ENCODE measurements around the gene SIGMAR1.
A peak's percentile ranks its signal among the peaks of the same experiment; 100 is the strongest.
"Not testable (repeated sequence)": the region's sequence is repeated elsewhere in the genome, so short reads cannot be mapped to it uniquely, and the experiment has no call there.

The SIGMAR1 gene

DNA sequence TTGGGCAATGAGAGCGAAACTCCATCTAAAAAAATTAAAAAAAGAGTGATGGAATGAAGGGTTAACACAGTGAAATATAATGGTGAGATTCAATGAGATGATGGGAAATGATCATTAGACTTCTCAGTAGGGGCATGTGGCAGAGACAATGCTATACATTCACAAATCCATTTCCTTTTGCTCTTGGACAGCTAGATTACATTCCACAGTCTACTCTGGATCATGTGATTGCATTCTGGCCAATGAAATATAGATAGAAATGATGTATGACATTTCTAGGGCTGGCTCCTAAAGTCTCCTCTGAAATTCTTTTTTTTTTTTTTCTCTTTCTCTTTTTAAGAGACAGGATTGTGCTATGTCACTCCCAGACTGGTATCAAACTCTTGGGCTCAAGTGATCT lies 5.1 kb upstream of the SIGMAR1 start:
- TF ChIP-seq, protein P1, sequence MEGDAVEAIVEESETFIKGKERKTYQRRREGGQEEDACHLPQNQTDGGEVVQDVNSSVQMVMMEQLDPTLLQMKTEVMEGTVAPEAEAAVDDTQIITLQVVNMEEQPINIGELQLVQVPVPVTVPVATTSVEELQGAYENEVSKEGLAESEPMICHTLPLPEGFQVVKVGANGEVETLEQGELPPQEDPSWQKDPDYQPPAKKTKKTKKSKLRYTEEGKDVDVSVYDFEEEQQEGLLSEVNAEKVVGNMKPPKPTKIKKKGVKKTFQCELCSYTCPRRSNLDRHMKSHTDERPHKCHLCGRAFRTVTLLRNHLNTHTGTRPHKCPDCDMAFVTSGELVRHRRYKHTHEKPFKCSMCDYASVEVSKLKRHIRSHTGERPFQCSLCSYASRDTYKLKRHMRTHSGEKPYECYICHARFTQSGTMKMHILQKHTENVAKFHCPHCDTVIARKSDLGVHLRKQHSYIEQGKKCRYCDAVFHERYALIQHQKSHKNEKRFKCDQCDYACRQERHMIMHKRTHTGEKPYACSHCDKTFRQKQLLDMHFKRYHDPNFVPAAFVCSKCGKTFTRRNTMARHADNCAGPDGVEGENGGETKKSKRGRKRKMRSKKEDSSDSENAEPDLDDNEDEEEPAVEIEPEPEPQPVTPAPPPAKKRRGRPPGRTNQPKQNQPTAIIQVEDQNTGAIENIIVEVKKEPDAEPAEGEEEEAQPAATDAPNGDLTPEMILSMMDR (IDR thresholded peaks at IDR 0.05; ENCODE audit: low read length), result no peak
- TF ChIP-seq EZH2 (IDR thresholded peaks at IDR 0.05; ENCODE audit: borderline replicate concordance, low read length), result no peak
- Histone ChIP-seq H3K9me2 (ENCODE audit: low read depth, low read length) (no peaks in the 10 kb centered on the region), H3K9ac (ENCODE audit: low read length) (no peak overlapping the region), H3K36me3 (ENCODE audit: insufficient read depth, low read length) (no peaks in the 10 kb centered on the region), H3K9me3 (ENCODE audit: low read length) (no peaks in the 10 kb centered on the region), H2AFZ (ENCODE audit: low read length) (no peak overlapping the region), H4K20me1 (ENCODE audit: insufficient read depth, low read length) (no peaks in the 10 kb centered on the region), H3K79me2 (ENCODE audit: insufficient read depth, low read length) (no peaks in the 10 kb centered on the region), H3F3A (ENCODE audit: insufficient read depth, low read length) (no peaks in the 10 kb centered on the region), H3K27ac (ENCODE audit: low read depth, low read length, poor library complexity, severe bottlenecking) (no peak overlapping the region), H3K4me2 (ENCODE audit: low read length) (no peak overlapping the region), H3K27me3 (ENCODE audit: insufficient read depth, low read length) (no peaks in the 10 kb centered on the region), H3K4me3 (ENCODE audit: low read depth, low read length, poor library complexity, severe bottlenecking) (no peak overlapping the region), H3K4me1 (ENCODE audit: insufficient read depth, low read length, severe bottlenecking) (peaks cover 23% of the 10 kb centered on the region)

- H3K9me2 ChIP-seq (ENCODE audit: low read depth, low read length); H3F3A ChIP-seq (ENCODE audit: insufficient read depth, low read length); H4K20me1 ChIP-seq (ENCODE audit: insufficient read depth, low read length); H3K4me2 ChIP-seq (ENCODE audit: low read length); H3K27me3 ChIP-seq (ENCODE audit: insufficient read depth, low read length); H2AFZ ChIP-seq (ENCODE audit: low read length); H3K9ac ChIP-seq (ENCODE audit: low read length); H3K4me3 ChIP-seq (ENCODE audit: low read depth, low read length, poor library complexity, severe bottlenecking); H3K9me3 ChIP-seq (ENCODE audit: low read length); H3K27ac ChIP-seq (ENCODE audit: low read depth, low read length, poor library complexity, severe bottlenecking): not testable (repeated sequence)
- peaks cover 24% of the 10 kb centered on the region for H3K4me1 ChIP-seq (ENCODE audit: insufficient read depth, low read length, severe bottlenecking)
- peaks cover 17% of the 10 kb centered on the region for H3K36me3 ChIP-seq (ENCODE audit: insufficient read depth, low read length)
- H3K79me2 ChIP-seq (ENCODE audit: insufficient read depth, low read length), result peaks cover 13% of the 10 kb centered on the region; the same call in 1 of the 2 replicates
Observed at GRCh38 chr9:34639322-34639721, 1.7 kb upstream of the SIGMAR1 start.

- Histone ChIP-seq H3K27me3 (ENCODE audit: insufficient read depth, low read length) (no peaks in the 10 kb centered on the region), H3K4me2 (ENCODE audit: low read length) (peak overlapping the region; percentile 67), H3K27ac (ENCODE audit: low read depth, low read length, poor library complexity, severe bottlenecking) (peak overlapping the region; percentile 40), H3K9me2 (ENCODE audit: low read depth, low read length) (no peaks in the 10 kb centered on the region), H2AFZ (ENCODE audit: low read length) (peak overlapping the region; percentile 26; the same call in 1 of the 2 replicates), H4K20me1 (ENCODE audit: insufficient read depth, low read length) (no peaks in the 10 kb centered on the region), H3K4me1 (ENCODE audit: insufficient read depth, low read length, severe bottlenecking) (peaks cover 24% of the 10 kb centered on the region), H3F3A (ENCODE audit: insufficient read depth, low read length) (no peaks in the 10 kb centered on the region), H3K9ac (ENCODE audit: low read length) (peak overlapping the region; percentile 92), H3K36me3 (ENCODE audit: insufficient read depth, low read length) (peaks cover 17% of the 10 kb centered on the region), H3K9me3 (ENCODE audit: low read length) (no peaks in the 10 kb centered on the region), H3K79me2 (ENCODE audit: insufficient read depth, low read length) (peaks cover 13% of the 10 kb centered on the region; the same call in 1 of the 2 replicates), H3K4me3 (ENCODE audit: low read depth, low read length, poor library complexity, severe bottlenecking) (peak overlapping the region; percentile 92)
- no peak for TF ChIP-seq EZH2 (IDR thresholded peaks at IDR 0.05; ENCODE audit: borderline replicate concordance, low read length)
- TF ChIP-seq, protein P1 (IDR thresholded peaks at IDR 0.05; ENCODE audit: low read length), result no peak
Observed at GRCh38 chr9:34638138-34638445, 505 bp upstream of the SIGMAR1 start.

GRCh38 chr9:34636791-34637355 lies 714 bp downstream of the SIGMAR1 start:
- no peaks in the 10 kb centered on the region for H4K20me1 ChIP-seq (ENCODE audit: insufficient read depth, low read length)
- H3K4me3 ChIP-seq (ENCODE audit: low read depth, low read length, poor library complexity, severe bottlenecking), result peak overlapping the region; percentile 92
- TF ChIP-seq, protein P1 (IDR thresholded peaks at IDR 0.05; ENCODE audit: low read length), result no peak
- TF ChIP-seq EZH2 (IDR thresholded peaks at IDR 0.05; ENCODE audit: borderline replicate concordance, low read length), result no peak
- H3K4me2 ChIP-seq (ENCODE audit: low read length), result peak overlapping the region; percentile 67
- H3K9me2 ChIP-seq (ENCODE audit: low read depth, low read length), result no peaks in the 10 kb centered on the region
- H3K9ac ChIP-seq (ENCODE audit: low read length), result peak overlapping the region; percentile 92
- no peaks in the 10 kb centered on the region for H3K9me3 ChIP-seq (ENCODE audit: low read length)
- peaks cover 13% of the 10 kb centered on the region; the same call in 1 of the 2 replicates for H3K79me2 ChIP-seq (ENCODE audit: insufficient read depth, low read length)
- H3K36me3 ChIP-seq (ENCODE audit: insufficient read depth, low read length), result peaks cover 17% of the 10 kb centered on the region
- peak overlapping the region; percentile 43 for H3K27ac ChIP-seq (ENCODE audit: low read depth, low read length, poor library complexity, severe bottlenecking)
- no peaks in the 10 kb centered on the region for H3F3A ChIP-seq (ENCODE audit: insufficient read depth, low read length)
- H3K27me3 ChIP-seq (ENCODE audit: insufficient read depth, low read length), result no peaks in the 10 kb centered on the region
- peaks cover 24% of the 10 kb centered on the region for H3K4me1 ChIP-seq (ENCODE audit: insufficient read depth, low read length, severe bottlenecking)
- H2AFZ ChIP-seq (ENCODE audit: low read length), result no peak overlapping the region
